ENCODE results near the gene C1QA.

GRCh38 chr1:22628698-22629444, 7.6 kb upstream of the C1QA start:
- TF ChIP-seq, protein P1, sequence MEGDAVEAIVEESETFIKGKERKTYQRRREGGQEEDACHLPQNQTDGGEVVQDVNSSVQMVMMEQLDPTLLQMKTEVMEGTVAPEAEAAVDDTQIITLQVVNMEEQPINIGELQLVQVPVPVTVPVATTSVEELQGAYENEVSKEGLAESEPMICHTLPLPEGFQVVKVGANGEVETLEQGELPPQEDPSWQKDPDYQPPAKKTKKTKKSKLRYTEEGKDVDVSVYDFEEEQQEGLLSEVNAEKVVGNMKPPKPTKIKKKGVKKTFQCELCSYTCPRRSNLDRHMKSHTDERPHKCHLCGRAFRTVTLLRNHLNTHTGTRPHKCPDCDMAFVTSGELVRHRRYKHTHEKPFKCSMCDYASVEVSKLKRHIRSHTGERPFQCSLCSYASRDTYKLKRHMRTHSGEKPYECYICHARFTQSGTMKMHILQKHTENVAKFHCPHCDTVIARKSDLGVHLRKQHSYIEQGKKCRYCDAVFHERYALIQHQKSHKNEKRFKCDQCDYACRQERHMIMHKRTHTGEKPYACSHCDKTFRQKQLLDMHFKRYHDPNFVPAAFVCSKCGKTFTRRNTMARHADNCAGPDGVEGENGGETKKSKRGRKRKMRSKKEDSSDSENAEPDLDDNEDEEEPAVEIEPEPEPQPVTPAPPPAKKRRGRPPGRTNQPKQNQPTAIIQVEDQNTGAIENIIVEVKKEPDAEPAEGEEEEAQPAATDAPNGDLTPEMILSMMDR (IDR thresholded peaks at IDR 0.05): no peak
- no peak for TF ChIP-seq RAD21 (IDR thresholded peaks at IDR 0.05; ENCODE audit: low read length)
